GM12878 (cell line): ENCODE results near the gene HSD17B12. TPM values are rescaled to one million over a fixed set of nuclear protein-coding genes. Genes with fewer than 3 reads are reported as not detected.

Experiments used
- ATAC-seq: fragments of 200-7000 bp; cut with Tn5 transposase; 3 replicates; pipeline ENCODE4 v1.9.1; 2020; ENCODE audit warnings: mild to moderate bottlenecking, moderate library complexity
- BruUV-seq: library from RNA; stranded (reverse); fragments of 400-500 nt; replicated peaks from 2 replicates; lab custom pipeline; 2021; lab: Mats Ljungman, UMichigan
- CTCF ChIA-PET: fragments of 300-600 bp; sonication (Branson Sonifier 250); formaldehyde crosslinking; extraction: SDS; loops from one replicate; lab custom pipeline; 2021; ENCODE audit warnings: inconsistent platforms; lab: Yijun Ruan, JAX
- POLR2A ChIA-PET: fragments of 350-600 bp; formaldehyde crosslinking; extraction: SDS; loops from one replicate; lab custom pipeline; 2021; ENCODE audit warnings: inconsistent platforms; lab: Charles Lee
- RAD21 ChIA-PET: fragments of 300-600 bp; sonication (Branson Sonifier 250); formaldehyde crosslinking; loops from one replicate; lab custom pipeline; 2023; ENCODE audit warnings: antibody characterized with exemption; ENCODE audit not compliant: unreplicated experiment; lab: Charles Lee
- SMC1A ChIA-PET: fragments of 300-600 bp; sonication (Branson Sonifier 250); formaldehyde crosslinking; loops from one replicate; lab custom pipeline; 2023; ENCODE audit not compliant: unreplicated experiment, uncharacterized antibody; lab: Charles Lee
- DNase-seq: peaks from one replicate; pipeline ENCODE4 v3.0.0-alpha.2; 2011; ENCODE audit warnings: low read depth, low spot score
- FAIRE-seq: peaks from 3 replicates; lab custom pipeline; 2011; peaks lifted over from hg19 to GRCh38; lab: Jason Lieb, UNC
- H2AFZ ChIP-seq: 2 replicates; pipeline ENCODE4 v1.6.0; 2011; ENCODE audit warnings: low read depth, low read length, control low read depth; ENCODE audit not compliant: control insufficient read depth
- H3K27ac ChIP-seq: 2 replicates; pipeline ENCODE4 v1.5.1; 2011; ENCODE audit warnings: control low read depth; ENCODE audit not compliant: control insufficient read depth, insufficient read depth
- H3K27me3 ChIP-seq, 2 experiments: replicated peaks in 1 of 2; 2 replicates each; pipeline versions ENCODE4 v1.6.0 to v1.6.1; 2011; ENCODE audit warnings: low read length in 1 of 2; ENCODE audit not compliant: control insufficient read depth in 2 of 2, insufficient read depth in 2 of 2
- H3K36me3 ChIP-seq, 2 experiments: 2 replicates each; pipeline ENCODE4 v1.5.1; 2011; ENCODE audit warnings: low read length in 1 of 2; ENCODE audit not compliant: control insufficient read depth in 2 of 2, insufficient read depth in 2 of 2
- H3K4me1 ChIP-seq: 2 replicates; pipeline ENCODE4 v1.6.1; 2011; ENCODE audit warnings: mild to moderate bottlenecking, low read length, moderate library complexity, mixed read lengths; ENCODE audit not compliant: control insufficient read depth, insufficient read depth
- H3K4me2 ChIP-seq: 2 replicates; pipeline ENCODE4 v1.6.0; 2011; ENCODE audit warnings: control low read depth; ENCODE audit not compliant: control insufficient read depth, insufficient read depth
- H3K4me3 ChIP-seq: fragments of 200-600 bp; sonication (generic); 2 replicates; pipeline ENCODE4 v1.5.1; 2016
- H3K79me2 ChIP-seq: 2 replicates; pipeline ENCODE4 v1.6.0; 2011; ENCODE audit warnings: low read length; ENCODE audit not compliant: control insufficient read depth, insufficient read depth
- H3K9ac ChIP-seq: 2 replicates; pipeline ENCODE4 v1.8.0; 2011; ENCODE audit warnings: low read length, control low read depth, mixed read lengths; ENCODE audit not compliant: control insufficient read depth, insufficient read depth
- H3K9me3 ChIP-seq: replicated peaks from 3 replicates; pipeline ENCODE4 v1.5.1; 2011; ENCODE audit warnings: mild to moderate bottlenecking, low read length; ENCODE audit not compliant: control insufficient read depth, insufficient read depth
- H4K20me1 ChIP-seq: 2 replicates; pipeline ENCODE4 v1.6.0; 2011; ENCODE audit not compliant: control insufficient read depth, insufficient read depth
- ATF7 ChIP-seq: fragments of 450-650 bp; IDR thresholded peaks from 2 replicates; pipeline ENCODE4 v1.6.1; 2016; ENCODE audit warnings: low read depth, mild to moderate bottlenecking
- CTCF ChIP-seq, 3 experiments: IDR thresholded peaks in 2 of 3; conservative IDR thresholded peaks in 1 of 3; 2 replicates each; pipeline ENCODE4 v1.5.1; 2011; ENCODE audit warnings: low read depth in 3 of 3, low read length in 3 of 3, mild to moderate bottlenecking in 3 of 3, control low read depth in 2 of 3, moderate library complexity in 2 of 3, inconsistent platforms in 1 of 3, mixed read lengths in 1 of 3; ENCODE audit not compliant: control insufficient read depth in 2 of 3, insufficient read depth in 1 of 3; ENCODE audit errors: extremely low read depth in 1 of 3
- IKZF2 ChIP-seq, 2 experiments: fragments of 450-650 bp; IDR thresholded peaks; 2 replicates each; pipeline ENCODE4 v1.6.1; 2017; ENCODE audit warnings: mild to moderate bottlenecking in 2 of 2, moderate library complexity in 2 of 2
- RAD21 ChIP-seq: IDR thresholded peaks from 2 replicates; pipeline ENCODE4 v1.6.1; 2011; ENCODE audit warnings: mild to moderate bottlenecking, low read depth, low read length, moderate library complexity; ENCODE audit not compliant: insufficient read depth
- SMC3 ChIP-seq: IDR thresholded peaks from 2 replicates; pipeline ENCODE4 v1.6.1; 2011; ENCODE audit warnings: low read length, improper control_type of control experiment, borderline replicate concordance
- TBL1XR1 ChIP-seq: IDR thresholded peaks from 2 replicates; pipeline ENCODE4 v1.6.1; 2012; ENCODE audit warnings: low read depth, low read length, improper control_type of control experiment
- TCF12 ChIP-seq: IDR thresholded peaks from 2 replicates; pipeline ENCODE4 v1.6.1; 2011; ENCODE audit warnings: low read depth, mild to moderate bottlenecking, low read length
- WGBS: methylation state at CpG from one replicate; pipeline ENCODE4 v1.1.6; 2016; ENCODE audit warnings: low lambda C conversion rate; ENCODE audit not compliant: insufficient replicate concordance, insufficient coverage; ENCODE audit errors: missing lambda C conversion rate; 5-methylcytosine and 5-hydroxymethylcytosine counted together
- in situ Hi-C: fragments of 300-500 bp; cut with MboI; formaldehyde crosslinking; loops from 9 replicates; pipeline ENCODE4 v1.14.3; 2018; ENCODE audit warnings: mixed read lengths
- intact Hi-C: fragments of 100-400 bp; cut with micrococcal nuclease; formaldehyde crosslinking; loops from one replicate; pipeline ENCODE4 v1.14.2; 2022; ENCODE audit not compliant: unreplicated experiment
- polyA plus RNA-seq, 11 experiments: library from polyadenylated mRNA; depleted of rRNA in 4 of 11; unstranded in 6 of 11; stranded (reverse) in 5 of 11; fragments of >200 nt; fragmentation: Nextera tagmentation in 4 of 11; fragmentation: Illumina TruSeq in 1 of 11; extraction: Ambion mirVana in 4 of 11; extraction: Trizol in 1 of 11; gene quantifications; 1 replicate in 1 of 11; 2 replicates in 10 of 11; pipeline versions ENCODE4 v1.2.1 to v1.2.3, GENCODE V29; 2011 to 2016; ENCODE audit warnings: inconsistent platforms in 2 of 11, missing spikeins in 2 of 11, low read depth in 1 of 11
- total RNA-seq, 4 experiments: library from RNA; depleted of rRNA in 3 of 4; stranded (reverse); fragments of >200 nt in 3 of 4; fragmentation: Illumina TruSeq in 1 of 4; extraction: Trizol in 1 of 4; gene quantifications; 2 replicates each; pipeline versions ENCODE4 v1.2.1 to v1.2.3, GENCODE V29; 2013 to 2021

HSD17B12 gene
- total and polyA plus RNA-seq, 10 of the 15 experiments (the other 5 are each of a cell fraction or from before 2014, with no cell fraction given): 23.6 to 88.0 (median 64.7) TPM

- ATAC-seq: no peak
- DNase-seq: no peak
- no peaks in the 10 kb centered on the region; the same call in none of the 3 replicates for H3K9me3 ChIP-seq
- H3K27ac ChIP-seq: no peak overlapping the region
- FAIRE-seq: no peak
- TF ChIP-seq TBL1XR1 (no peak), TCF12 (no peak), IKZF2 (IDR thresholded peaks at IDR 0.05) (no peak)
- TF ChIP-seq, all 136 proteins: peak for 0
- H3K4me1 ChIP-seq: no peaks in the 10 kb centered on the region
- no peak overlapping the region for H3K9ac ChIP-seq
- peaks cover 8% of the 10 kb centered on the region for H3K79me2 ChIP-seq
- H3K4me3 ChIP-seq: no peak overlapping the region
- CTCF ChIA-PET: no interaction called here
- H3K36me3 ChIP-seq: peaks cover 0 to 10% of the 10 kb centered on the region in 2 experiments; a peak in 1 of 4 replicates
- H4K20me1 ChIP-seq: no peaks in the 10 kb centered on the region
- SMC1A ChIA-PET: interaction anchor here (1.9 kb wide), 1 partner anchor 17 kb away, joined by 4 read pairs; no protein-coding TSS in a partner anchor
- H3K4me2 ChIP-seq: no peak overlapping the region
- no peaks in the 10 kb centered on the region for H3K27me3 ChIP-seq
- RAD21 ChIA-PET: no interaction called here
- no TSS peak for BruUV-seq
- intact Hi-C loops (no loop called here), in situ Hi-C loops (no loop called here)
- WGBS: 93% methylated on average over 1 of the region's 1 CpG
- no peak overlapping the region for H2AFZ ChIP-seq
- POLR2A ChIA-PET: no interaction called here
Measured at GRCh38 chr11:43706631-43707030, 26.1 kb downstream of the HSD17B12 start.

- ATAC-seq: peak; percentile 44; the same call in 1 of the 3 replicates
- ChIA-PET CTCF (interaction anchor here (0.7 to 2.5 kb wide), 9 partner anchors 13 to 143 kb away, joined by 3 to 7 read pairs (median 5); partner anchors contain the start of gene HSD17B12), POLR2A (no interaction called here), SMC1A (interaction anchor here (0.9 to 1.7 kb wide), 4 partner anchors 15 to 143 kb away, joined by 3 to 5 read pairs (median 4); partner anchors contain the start of gene HSD17B12), RAD21 (interaction anchor here (1.3 kb wide), 1 partner anchor 143 kb away, joined by 3 read pairs; no protein-coding TSS in a partner anchor)
- no peak overlapping the region for H3K9ac ChIP-seq
- no peaks in the 10 kb centered on the region for H4K20me1 ChIP-seq
- in situ Hi-C loops: no loop called here
- no peak overlapping the region for H2AFZ ChIP-seq
- FAIRE-seq: no peak
- intact Hi-C loops: no loop called here
- peaks cover 4% of the 10 kb centered on the region; the same call in 2 of the 3 replicates for H3K9me3 ChIP-seq
- no peak for DNase-seq
- WGBS: 86% methylated on average over 4 of the region's 4 CpGs
- H3K27ac ChIP-seq: no peak overlapping the region
- no peak overlapping the region for H3K4me3 ChIP-seq
- peaks cover 0 to 10% of the 10 kb centered on the region in 2 experiments; a peak in 1 of 4 replicates for H3K36me3 ChIP-seq
- H3K4me2 ChIP-seq: no peak overlapping the region
- H3K4me1 ChIP-seq: no peaks in the 10 kb centered on the region
- no peaks in the 10 kb centered on the region for H3K27me3 ChIP-seq
- TF ChIP-seq ATF7 (no peak), RAD21 (peak; percentile 53), SMC3 (peak; percentile 29; the same call in 1 of the 2 replicates), CTCF (IDR thresholded peaks at IDR 0.05 in 2 of 3, conservative IDR thresholded peaks at IDR 0.05 in 1 of 3; ENCODE audit: control insufficient read depth in 2 of 3, extremely low read depth in 1 of 3, insufficient read depth in 1 of 3, low read depth in 3 of 3, low read length in 3 of 3) (peak in 2 of 3 experiments; percentile 25 to 33; a peak in 2 of 6 replicates)
- no TSS peak for BruUV-seq
- peaks cover 8% of the 10 kb centered on the region for H3K79me2 ChIP-seq
Measured at GRCh38 chr11:43708776-43709175, 28.2 kb downstream of the HSD17B12 start.
